GM10266 (cell line): ENCODE measurements around the gene ANXA5.

Experiments used
- DNase-seq: peaks from one replicate; pipeline ENCODE4 v3.0.0; 2012; ENCODE audit errors: extremely low spot score
- TF ChIP-seq, protein P1 (sequence below): IDR thresholded peaks from 2 replicates; pipeline ENCODE4 v1.5.1; 2012; ENCODE audit warnings: mild to moderate bottlenecking, low read depth; ENCODE audit not compliant: control insufficient read depth, insufficient read depth; ENCODE audit errors: missing control alignments

ANXA5 gene

DNA sequence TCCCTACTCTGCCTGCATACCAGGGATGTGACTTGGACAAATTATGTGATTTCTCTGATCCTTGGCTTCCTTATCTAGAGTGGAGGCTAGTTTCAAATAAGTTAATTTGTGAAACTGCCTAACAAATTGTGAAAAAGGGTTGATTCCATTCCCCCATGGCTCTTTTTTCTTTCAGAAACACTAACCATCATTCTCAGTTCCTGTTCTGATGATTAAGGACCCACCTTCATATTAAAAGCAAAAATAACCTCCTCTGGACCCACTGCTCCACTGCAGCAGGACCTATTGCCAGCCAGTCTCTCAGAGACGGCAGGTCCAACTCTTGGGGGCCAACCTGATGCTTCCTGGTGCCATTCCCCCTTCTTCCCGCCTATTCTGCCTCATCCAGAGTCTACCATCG, 4.5 kb upstream of the ANXA5 start:
- no peak for DNase-seq
- TF ChIP-seq, protein P1, sequence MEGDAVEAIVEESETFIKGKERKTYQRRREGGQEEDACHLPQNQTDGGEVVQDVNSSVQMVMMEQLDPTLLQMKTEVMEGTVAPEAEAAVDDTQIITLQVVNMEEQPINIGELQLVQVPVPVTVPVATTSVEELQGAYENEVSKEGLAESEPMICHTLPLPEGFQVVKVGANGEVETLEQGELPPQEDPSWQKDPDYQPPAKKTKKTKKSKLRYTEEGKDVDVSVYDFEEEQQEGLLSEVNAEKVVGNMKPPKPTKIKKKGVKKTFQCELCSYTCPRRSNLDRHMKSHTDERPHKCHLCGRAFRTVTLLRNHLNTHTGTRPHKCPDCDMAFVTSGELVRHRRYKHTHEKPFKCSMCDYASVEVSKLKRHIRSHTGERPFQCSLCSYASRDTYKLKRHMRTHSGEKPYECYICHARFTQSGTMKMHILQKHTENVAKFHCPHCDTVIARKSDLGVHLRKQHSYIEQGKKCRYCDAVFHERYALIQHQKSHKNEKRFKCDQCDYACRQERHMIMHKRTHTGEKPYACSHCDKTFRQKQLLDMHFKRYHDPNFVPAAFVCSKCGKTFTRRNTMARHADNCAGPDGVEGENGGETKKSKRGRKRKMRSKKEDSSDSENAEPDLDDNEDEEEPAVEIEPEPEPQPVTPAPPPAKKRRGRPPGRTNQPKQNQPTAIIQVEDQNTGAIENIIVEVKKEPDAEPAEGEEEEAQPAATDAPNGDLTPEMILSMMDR: no peak

DNA sequence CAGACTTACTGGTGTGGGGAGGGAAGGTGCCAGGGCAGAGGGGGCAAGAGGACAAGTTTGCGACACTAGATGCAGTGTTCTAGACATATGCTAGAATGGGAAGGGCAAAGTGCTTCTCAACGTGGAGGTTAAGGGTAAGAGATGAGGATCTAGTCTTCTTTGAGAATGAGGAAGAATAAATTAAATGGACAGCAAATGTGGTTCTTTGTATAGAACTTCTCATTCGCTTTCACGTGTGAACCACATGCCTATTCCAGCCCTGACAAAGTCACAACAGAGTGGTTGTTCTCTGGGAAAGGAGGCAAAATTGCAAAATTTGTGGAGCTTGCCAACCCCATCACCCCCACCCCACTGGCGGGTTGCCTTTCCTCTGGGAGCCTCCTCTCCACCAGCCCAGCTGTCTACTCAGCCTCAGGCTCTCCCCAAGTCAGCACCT, 1.5 kb upstream of the ANXA5 start:
- DNase-seq: no peak
- TF ChIP-seq, protein P1: no peak

DNA sequence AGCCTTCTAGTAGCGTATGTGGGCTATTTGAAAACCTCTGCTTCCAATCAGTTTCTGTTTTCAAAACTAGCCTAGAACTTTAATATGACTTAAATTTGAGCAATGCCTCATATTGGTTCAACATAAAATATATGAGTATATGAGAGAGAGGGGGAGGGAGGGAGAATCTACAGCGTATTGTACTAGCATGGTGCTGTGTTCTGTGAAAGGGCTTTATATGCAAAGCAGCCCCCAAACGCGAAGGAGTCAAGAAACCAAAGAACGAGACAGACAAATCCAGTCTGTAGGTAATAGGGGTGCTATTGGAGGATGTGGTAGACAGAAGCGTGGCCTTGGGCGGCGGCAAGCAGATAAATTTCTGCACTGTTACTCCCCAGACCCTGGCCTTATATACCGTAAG, 784 bp upstream of the ANXA5 start:
- DNase-seq: peak; percentile 22
- TF ChIP-seq, protein P1: no peak

DNA sequence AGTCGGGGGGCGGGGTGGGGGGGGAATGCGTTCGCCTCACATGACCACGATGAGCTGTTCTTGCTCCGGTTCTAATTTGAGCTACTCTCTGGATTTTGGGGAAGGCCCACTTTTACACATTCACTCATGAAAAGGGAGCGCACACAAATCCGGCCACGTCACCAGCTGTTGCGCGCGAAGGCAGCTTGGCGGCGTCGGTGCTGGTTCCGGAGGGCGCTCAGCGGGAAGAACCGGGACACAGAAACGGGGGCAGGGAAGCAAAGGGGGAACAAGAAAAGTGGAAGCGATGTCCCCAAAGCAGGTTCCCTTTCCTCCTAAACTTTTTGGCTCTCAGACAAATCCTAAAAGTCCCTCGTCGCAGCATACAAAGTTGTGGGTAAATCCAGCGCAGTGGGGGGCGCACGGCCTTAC, 605 bp downstream of the ANXA5 start:
- peak; percentile 45 for DNase-seq
- TF ChIP-seq, protein P1: no peak

DNA sequence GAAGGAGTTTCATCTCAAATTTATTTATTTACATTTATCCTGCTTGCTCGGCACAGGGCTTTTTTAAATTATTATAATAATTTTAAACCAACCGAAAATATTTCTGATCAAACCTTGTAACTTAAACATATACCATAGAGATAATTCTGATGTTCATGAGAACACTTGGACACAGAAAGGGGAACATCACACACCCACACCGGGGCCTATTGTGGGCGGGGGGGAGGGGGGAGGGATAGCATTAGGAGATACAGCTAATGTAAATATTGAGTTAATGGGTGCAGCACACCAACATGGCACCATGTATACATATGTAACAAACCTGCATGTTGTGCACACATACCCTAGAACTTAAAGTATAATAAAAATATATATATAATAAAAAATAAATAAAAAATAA, 2.9 kb downstream of the ANXA5 start:
- TF ChIP-seq, protein P1: no peak
- DNase-seq: no peak

DNA sequence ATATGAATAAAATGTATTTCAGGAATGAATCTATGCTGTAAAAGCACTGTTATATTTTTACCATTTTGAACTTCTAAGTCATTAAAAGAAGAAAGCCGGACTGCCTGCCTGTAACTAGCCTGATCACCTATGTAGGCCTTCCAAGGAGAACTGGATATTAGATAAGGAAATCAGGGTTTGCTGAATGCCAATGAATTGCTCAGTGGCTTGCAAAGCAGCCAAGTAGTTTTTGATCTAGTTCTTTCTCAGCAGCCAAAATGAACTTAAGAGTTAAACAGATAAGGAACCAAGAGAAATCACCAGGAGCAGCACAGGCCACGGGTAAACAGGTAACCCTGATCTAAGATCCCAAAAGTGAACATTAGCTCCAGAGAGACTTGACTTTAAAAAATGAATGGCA, 3.3 kb downstream of the ANXA5 start:
- TF ChIP-seq, protein P1: no peak

DNA sequence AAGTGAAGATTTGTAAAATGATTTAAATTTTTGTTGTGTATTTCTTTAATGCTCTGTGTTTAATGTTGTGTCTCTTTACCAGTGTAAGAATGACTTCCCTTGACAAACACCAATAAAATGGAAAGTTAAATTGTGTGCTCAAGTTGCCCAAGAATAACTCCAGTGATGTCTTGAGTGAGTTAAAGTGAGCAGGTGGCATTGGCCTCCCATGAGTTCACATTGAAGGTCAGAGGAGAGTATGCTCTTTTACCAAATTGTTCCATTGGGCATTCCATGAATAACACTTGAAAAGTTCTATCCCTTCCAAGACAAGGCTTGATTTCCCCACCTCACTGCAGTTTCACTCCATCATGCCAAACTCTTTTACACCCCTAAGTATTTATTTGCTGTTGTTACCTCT, 4.5 kb downstream of the ANXA5 start:
- DNase-seq: no peak
- TF ChIP-seq, protein P1: no peak

More for the DNA sequence above, 3.3 kb downstream of the ANXA5 start:
- no peak for DNase-seq
